Epithelial cell of esophagus (primary cell): ENCODE measurements around the gene TRAF3IP1.

Experiments used
- DNase-seq: peaks from one replicate; pipeline ENCODE4 v3.0.0; 2010; ENCODE audit warnings: low read depth
- H3K4me3 ChIP-seq: 2 replicates; pipeline ENCODE4 v1.5.1; 2011; ENCODE audit warnings: mild to moderate bottlenecking, low read length, control low read depth
- TF ChIP-seq, protein P1 (sequence below): IDR thresholded peaks from 2 replicates; pipeline ENCODE4 v1.5.1; 2011; ENCODE audit warnings: low read depth, mild to moderate bottlenecking, low read length, control low read depth, inconsistent platforms; ENCODE audit not compliant: insufficient read depth; ENCODE audit errors: missing control alignments

The TRAF3IP1 gene

DNA sequence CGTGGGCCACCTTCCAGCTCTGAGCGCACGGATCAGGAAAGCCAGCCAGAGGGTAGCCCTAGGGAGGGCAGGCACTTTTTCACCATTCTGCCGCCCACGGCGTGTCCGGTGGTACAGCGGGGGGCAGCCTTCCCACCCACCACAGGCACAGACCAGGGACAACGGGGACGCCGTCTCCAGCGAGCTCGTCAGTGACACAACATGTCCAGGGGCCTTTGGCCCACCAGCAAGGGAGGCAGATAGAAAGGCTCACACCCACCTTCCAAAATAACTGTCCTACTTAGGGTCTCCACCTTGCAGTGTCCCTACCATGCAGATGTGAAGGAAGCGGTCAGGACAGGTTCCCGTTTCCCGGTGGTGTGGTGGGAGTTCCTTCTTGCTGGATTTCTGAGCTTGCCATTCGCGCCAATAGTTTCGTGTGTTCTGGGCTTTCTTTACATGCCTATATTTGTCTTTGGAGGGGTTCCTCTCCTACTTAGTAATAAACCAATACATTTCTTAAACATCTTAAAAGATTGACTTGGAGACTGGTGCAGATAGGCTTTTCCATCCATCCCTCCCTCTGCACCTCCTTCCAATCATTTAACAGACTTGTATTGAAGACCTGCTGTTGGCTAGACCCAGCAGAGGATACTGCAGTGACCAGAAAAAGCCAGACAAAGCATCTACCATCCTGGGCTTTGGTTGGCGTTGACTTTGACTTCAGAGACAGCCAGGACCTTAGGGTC lies 107.3 kb downstream of the TRAF3IP1 start:
- peak; percentile 20 for DNase-seq
- H3K4me3 ChIP-seq, result peak overlapping the region; percentile 86
- TF ChIP-seq, protein P1, sequence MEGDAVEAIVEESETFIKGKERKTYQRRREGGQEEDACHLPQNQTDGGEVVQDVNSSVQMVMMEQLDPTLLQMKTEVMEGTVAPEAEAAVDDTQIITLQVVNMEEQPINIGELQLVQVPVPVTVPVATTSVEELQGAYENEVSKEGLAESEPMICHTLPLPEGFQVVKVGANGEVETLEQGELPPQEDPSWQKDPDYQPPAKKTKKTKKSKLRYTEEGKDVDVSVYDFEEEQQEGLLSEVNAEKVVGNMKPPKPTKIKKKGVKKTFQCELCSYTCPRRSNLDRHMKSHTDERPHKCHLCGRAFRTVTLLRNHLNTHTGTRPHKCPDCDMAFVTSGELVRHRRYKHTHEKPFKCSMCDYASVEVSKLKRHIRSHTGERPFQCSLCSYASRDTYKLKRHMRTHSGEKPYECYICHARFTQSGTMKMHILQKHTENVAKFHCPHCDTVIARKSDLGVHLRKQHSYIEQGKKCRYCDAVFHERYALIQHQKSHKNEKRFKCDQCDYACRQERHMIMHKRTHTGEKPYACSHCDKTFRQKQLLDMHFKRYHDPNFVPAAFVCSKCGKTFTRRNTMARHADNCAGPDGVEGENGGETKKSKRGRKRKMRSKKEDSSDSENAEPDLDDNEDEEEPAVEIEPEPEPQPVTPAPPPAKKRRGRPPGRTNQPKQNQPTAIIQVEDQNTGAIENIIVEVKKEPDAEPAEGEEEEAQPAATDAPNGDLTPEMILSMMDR, result no peak

DNA sequence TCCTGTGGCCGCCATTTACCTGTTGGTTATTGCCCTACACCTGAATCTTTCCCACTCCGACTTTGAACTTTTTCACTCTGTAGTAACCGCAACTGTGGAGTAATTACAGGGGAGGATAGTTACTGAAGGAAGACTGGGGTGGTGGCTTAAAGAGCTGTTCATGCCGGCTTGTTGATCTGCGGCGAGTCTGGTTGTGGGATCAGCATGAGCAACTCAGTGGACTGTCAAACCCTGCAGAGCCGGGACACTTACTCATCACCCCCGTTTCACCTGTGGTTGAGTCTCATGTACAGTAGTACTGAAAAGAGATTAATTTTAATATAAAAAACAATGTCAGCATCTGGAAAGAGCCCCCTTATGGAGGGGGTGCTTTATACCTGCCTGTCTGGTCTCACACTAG lies 108.5 kb downstream of the TRAF3IP1 start:
- H3K4me3 ChIP-seq, result no peak overlapping the region
- peak; percentile 35 for DNase-seq
- TF ChIP-seq, protein P1, result no peak

DNA sequence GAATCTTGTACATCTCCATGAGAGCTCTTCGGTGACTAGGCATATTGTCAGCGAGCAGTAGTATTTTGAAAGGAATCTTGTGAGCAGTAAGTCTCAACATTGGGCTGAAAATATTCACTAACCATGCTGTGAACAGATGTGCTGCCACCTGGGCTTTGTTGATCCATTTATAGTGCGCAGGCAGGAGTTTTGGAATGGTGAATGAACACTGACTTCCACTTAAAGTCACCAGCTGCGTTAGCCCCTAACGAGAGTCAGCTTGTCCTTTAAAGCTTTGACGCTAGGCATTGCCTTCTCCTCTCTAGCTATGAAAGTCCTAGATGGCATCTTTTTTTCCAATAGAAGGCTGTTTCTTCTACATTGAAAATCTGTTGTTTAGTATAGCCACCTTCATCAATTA lies 110.5 kb downstream of the TRAF3IP1 start:
- no peak for DNase-seq
- TF ChIP-seq, protein P1, result no peak
- no peak overlapping the region for H3K4me3 ChIP-seq

DNA sequence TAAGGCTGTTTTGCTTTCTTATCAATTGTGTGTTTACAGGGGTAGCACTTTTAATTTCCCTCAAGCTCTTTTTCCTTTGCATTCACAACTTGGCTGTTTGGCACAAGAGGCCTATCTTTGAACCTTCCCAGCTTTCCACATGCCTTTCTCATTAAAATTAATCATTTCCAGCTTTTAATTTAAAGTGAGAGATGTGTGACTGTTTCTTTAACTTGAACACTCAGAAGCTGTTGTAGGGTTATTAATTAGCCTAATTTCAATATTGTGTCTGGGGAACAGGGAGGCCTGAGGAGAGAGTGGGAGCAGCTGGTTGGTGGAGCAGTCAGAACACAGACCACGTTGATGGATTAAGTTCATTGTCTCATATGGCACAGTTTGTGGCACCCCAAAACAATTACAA lies 111.1 kb downstream of the TRAF3IP1 start:
- no peak overlapping the region for H3K4me3 ChIP-seq
- no peak for DNase-seq
- TF ChIP-seq, protein P1, result no peak

DNA sequence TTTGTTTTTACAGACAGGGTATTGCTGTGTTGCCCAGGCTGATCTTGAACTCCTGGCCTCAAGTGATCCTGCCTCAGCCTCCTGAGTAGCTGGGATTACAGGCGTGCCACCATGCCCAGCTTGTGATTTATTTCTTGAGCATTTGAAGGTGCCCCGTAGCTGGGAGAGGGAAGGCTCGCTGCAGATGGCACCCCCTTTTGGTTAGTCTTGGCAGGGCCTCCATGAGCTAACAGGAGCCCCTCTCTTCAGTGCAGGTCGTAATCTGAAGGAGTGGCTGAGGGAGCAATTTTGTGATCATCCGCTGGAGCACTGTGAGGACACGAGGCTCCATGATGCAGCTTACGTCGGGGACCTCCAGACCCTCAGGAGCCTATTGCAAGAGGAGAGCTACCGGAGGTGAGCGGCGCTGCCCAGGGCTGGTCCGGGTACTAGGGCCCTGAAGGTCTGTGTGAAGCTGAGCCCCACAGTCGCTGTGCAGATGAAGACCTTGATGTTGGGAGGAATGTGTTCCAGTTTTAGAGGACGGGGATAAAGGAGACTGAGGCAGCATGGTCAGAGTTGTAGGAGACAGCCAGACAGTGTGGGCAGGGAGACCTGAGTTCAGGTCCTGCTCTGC lies 113.1 kb downstream of the TRAF3IP1 start:
- TF ChIP-seq, protein P1, result no peak
- H3K4me3 ChIP-seq, result no peak overlapping the region
- no peak for DNase-seq

DNA sequence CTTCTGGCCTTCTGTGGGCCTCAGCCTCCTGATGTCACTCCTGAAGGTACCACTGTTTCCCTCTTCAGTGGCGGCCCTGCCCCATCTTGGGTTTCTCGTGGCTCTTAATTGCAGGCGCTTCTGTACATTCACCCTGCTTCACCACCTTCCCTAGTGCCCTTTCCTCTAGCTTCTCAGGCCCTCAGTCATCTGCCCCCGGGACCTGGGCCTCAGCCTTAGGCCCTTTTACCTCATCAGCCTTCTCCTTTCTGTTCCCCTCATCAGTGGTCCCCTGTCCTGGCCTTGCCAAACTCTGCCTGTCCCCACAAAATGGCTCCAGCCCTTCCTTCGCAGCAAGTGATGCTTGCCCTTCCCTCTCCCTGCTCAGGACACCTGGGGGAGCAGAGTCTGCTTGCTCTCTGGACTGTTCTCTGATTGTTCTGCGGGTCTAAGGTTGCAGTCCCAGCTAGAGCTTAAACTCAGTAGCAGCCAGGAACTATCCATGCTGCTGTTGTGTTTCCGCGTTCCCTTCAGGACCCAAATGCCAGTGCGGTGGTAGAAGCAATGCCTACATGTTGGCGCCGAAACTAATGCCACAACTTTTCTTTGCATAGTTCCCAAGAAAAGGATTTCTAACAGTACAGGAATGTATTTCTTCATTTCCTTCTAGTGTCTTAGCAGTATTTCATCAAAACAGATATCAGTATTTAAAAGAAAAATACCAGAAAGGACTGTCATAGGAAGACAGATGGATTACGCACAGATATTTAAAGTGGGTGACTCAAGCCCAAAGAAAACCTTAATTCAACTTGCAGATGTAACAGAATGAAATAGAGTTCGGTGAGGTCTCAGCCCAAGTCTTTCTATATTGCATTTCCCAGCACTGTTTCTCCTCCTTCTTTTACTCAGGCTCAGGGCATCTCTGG lies 113.9 kb downstream of the TRAF3IP1 start:
- DNase-seq, result peak; percentile 89
- TF ChIP-seq, protein P1, result no peak
- no peak overlapping the region for H3K4me3 ChIP-seq
